Measurements from ENCODE around the gene CCL1.

CCL1 gene

GRCh38 chr17:34363183-34363661 lies at the start of gene CCL1:
Gene CCL1 (minus strand): TSS chr17:34363233. CDS start chr17:34363161, 72 bp downstream.
- no peak for DNase-seq (ENCODE audit: low read depth)

GRCh38 chr17:34412534-34412933 lies 49.5 kb upstream of the CCL1 start:
- DNase-seq (ENCODE audit: low read depth): no peak

GRCh38 chr17:34411646-34412421 lies 48.8 kb upstream of the CCL1 start:
- DNase-seq (ENCODE audit: low read depth): no peak

GRCh38 chr17:34409352-34409751 lies 46.3 kb upstream of the CCL1 start:
- no peak for DNase-seq (ENCODE audit: low read depth)

- no peak for DNase-seq (ENCODE audit: low read depth)
Measured at GRCh38 chr17:34408439-34408838, 45.4 kb upstream of the CCL1 start.

- no peak for DNase-seq (ENCODE audit: low read depth)
Measured at GRCh38 chr17:34406226-34406625, 43.2 kb upstream of the CCL1 start.

- no peak for DNase-seq (ENCODE audit: low read depth)
Measured at GRCh38 chr17:34403006-34403405, 40.0 kb upstream of the CCL1 start.

- no peak for DNase-seq (ENCODE audit: low read depth)
Measured at GRCh38 chr17:34401165-34401564, 38.1 kb upstream of the CCL1 start.

- no peak for DNase-seq (ENCODE audit: low read depth)
Measured at GRCh38 chr17:34400301-34400931, 37.4 kb upstream of the CCL1 start.

GRCh38 chr17:34399725-34400124 lies 36.7 kb upstream of the CCL1 start:
- no peak for DNase-seq (ENCODE audit: low read depth)

- DNase-seq (ENCODE audit: low read depth): no peak
Measured at GRCh38 chr17:34398990-34399389, 36.0 kb upstream of the CCL1 start.

- DNase-seq (ENCODE audit: low read depth): no peak
Measured at GRCh38 chr17:34397265-34397664, 34.2 kb upstream of the CCL1 start.

- DNase-seq (ENCODE audit: low read depth): no peak
Measured at GRCh38 chr17:34393401-34393800, 30.4 kb upstream of the CCL1 start.

GRCh38 chr17:34391241-34391640 lies 28.2 kb upstream of the CCL1 start:
- DNase-seq (ENCODE audit: low read depth): no peak

- DNase-seq (ENCODE audit: low read depth): no peak
Measured at GRCh38 chr17:34390649-34391048, 27.6 kb upstream of the CCL1 start.

GRCh38 chr17:34389126-34389750 lies 26.2 kb upstream of the CCL1 start:
- DNase-seq (ENCODE audit: low read depth): no peak

GRCh38 chr17:34387566-34387965 lies 24.5 kb upstream of the CCL1 start:
- no peak for DNase-seq (ENCODE audit: low read depth)

GRCh38 chr17:34386697-34387550 lies 23.9 kb upstream of the CCL1 start:
- DNase-seq (ENCODE audit: low read depth): no peak

- DNase-seq (ENCODE audit: low read depth): no peak
Measured at GRCh38 chr17:34386343-34386696, 23.3 kb upstream of the CCL1 start.

GRCh38 chr17:34384822-34385605 lies 22.0 kb upstream of the CCL1 start:
- no peak for DNase-seq (ENCODE audit: low read depth)

GRCh38 chr17:34384271-34384670 lies 21.2 kb upstream of the CCL1 start:
- DNase-seq (ENCODE audit: low read depth): no peak
